K562 (cell line): ENCODE results near the gene FGF11. TPM values are rescaled to one million over a fixed set of nuclear protein-coding genes. Genes with fewer than 3 reads are reported as not detected.

ENCODE experiments used
- ADNP ChIP-seq: fragments of 200-800 bp; sonication (Bioruptor generic); IDR thresholded peaks from 2 replicates; pipeline ENCODE4 v1.6.1; 2016; ENCODE audit warnings: missing genetic modification characterization, missing compliant biosample characterization
- CHD1 ChIP-seq: fragments of 200-600 bp; sonication (generic); IDR thresholded peaks from one replicate; pipeline ENCODE4 v1.6.1; 2012; ENCODE audit warnings: mild to moderate bottlenecking, moderate library complexity, low read length, inconsistent platforms
- CREB1 ChIP-seq, 2 experiments: sonication (generic) in 1 of 2; formaldehyde crosslinking in 1 of 2; IDR thresholded peaks; 2 replicates each; pipeline versions ENCODE4 v1.6.1 to v1.8.0; 2012 to 2022; ENCODE audit warnings: inconsistent platforms in 1 of 2, mild to moderate bottlenecking in 1 of 2, missing genetic modification reagents in 1 of 2, moderate library complexity in 1 of 2
- E2F8 ChIP-seq: fragments of 450-650 bp; IDR thresholded peaks from 2 replicates; pipeline ENCODE4 v1.7.1; 2018; ENCODE audit warnings: mild to moderate bottlenecking, low read depth; ENCODE audit not compliant: partially characterized antibody
- ELF1 ChIP-seq: fragments of 200-800 bp; sonication (Bioruptor generic); IDR thresholded peaks from 2 replicates; pipeline ENCODE4 v1.6.1; 2016; ENCODE audit warnings: missing genetic modification characterization, missing compliant biosample characterization
- ERF ChIP-seq: fragments of 450-650 bp; formaldehyde crosslinking; IDR thresholded peaks from 2 replicates; pipeline ENCODE4 v1.4.0; 2020; ENCODE audit warnings: mild to moderate bottlenecking, mixed read lengths
- GABPA ChIP-seq: fragments of 200-800 bp; sonication (Bioruptor generic); conservative IDR thresholded peaks from 2 replicates; pipeline ENCODE4 v1.6.1; 2016; ENCODE audit warnings: low read depth, missing genetic modification characterization, missing compliant biosample characterization
- GMEB1 ChIP-seq: fragments of 250-450 bp; sonication (Bioruptor Pico); IDR thresholded peaks from 2 replicates; pipeline ENCODE4 v1.4.0; 2020; ENCODE audit warnings: mild to moderate bottlenecking
- HDGF ChIP-seq: fragments of 450-650 bp; IDR thresholded peaks from 2 replicates; pipeline ENCODE4 v1.6.1; 2016
- MEIS2 ChIP-seq: fragments of 450-650 bp; IDR thresholded peaks from 2 replicates; pipeline ENCODE4 v1.6.1; 2014; ENCODE audit warnings: mild to moderate bottlenecking; ENCODE audit not compliant: partially characterized antibody
- SIN3B ChIP-seq: fragments of 450-650 bp; IDR thresholded peaks from 2 replicates; pipeline ENCODE4 v1.6.1; 2017; ENCODE audit warnings: low read depth, mild to moderate bottlenecking, moderate library complexity
- ZBTB12 ChIP-seq: fragments of 250-450 bp; sonication (Bioruptor Pico); IDR thresholded peaks from 2 replicates; pipeline ENCODE4 v1.4.0; 2020
- polyA plus RNA-seq, 8 experiments: library from polyadenylated mRNA; depleted of rRNA in 4 of 8; stranded (reverse) in 5 of 8; unstranded in 3 of 8; fragments of >200 nt; fragmentation: Nextera tagmentation in 2 of 8; fragmentation: Illumina TruSeq in 1 of 8; extraction: Ambion mirVana in 2 of 8; extraction: Trizol in 1 of 8; gene quantifications; 2 replicates each; pipeline versions ENCODE4 v1.2.1 to v1.2.3, GENCODE V29; 2011 to 2014; ENCODE audit warnings: inconsistent platforms in 1 of 8, missing spikeins in 1 of 8
- total RNA-seq, 7 experiments: library from RNA; depleted of rRNA in 6 of 7; stranded (reverse); fragments of >200 nt in 6 of 7; fragmentation: Illumina TruSeq in 2 of 7; extraction: Trizol in 2 of 7; gene quantifications; 2 replicates each; pipeline versions ENCODE4 v1.2.1 to v1.2.3, GENCODE V29; 2011 to 2021; ENCODE audit warnings: low replicate concordance in 1 of 7
- TF ChIP-seq, protein P1 (sequence below): sonication (generic); formaldehyde crosslinking; IDR thresholded peaks from 2 replicates; pipeline ENCODE4 v1.8.1; 2023; ENCODE audit warnings: mild to moderate bottlenecking, missing genetic modification reagents
- TF ChIP-seq, protein P2 (sequence below): fragments of 250-450 bp; sonication (Bioruptor Pico); IDR thresholded peaks from 2 replicates; pipeline ENCODE4 v1.8.0; 2022; ENCODE audit warnings: moderate library complexity, mild to moderate bottlenecking, inconsistent platforms

The FGF11 gene
- total and polyA plus RNA-seq, 9 of the 15 experiments (the other 6 are each of a cell fraction or from before 2014, with no cell fraction given) = 1.2 to 7.5 (median 3.0) TPM

GRCh38 chr17:7394452-7395191 lies 44.7 kb upstream of the FGF11 start, which contains the start of gene PLSCR3 (continued):
- 0 out of 2 replicates have a peak, but pooled peaks have one; percentile 21 for TF ChIP-seq GMEB1 (CRISPR knock-in tag)
- TF ChIP-seq, protein P1, sequence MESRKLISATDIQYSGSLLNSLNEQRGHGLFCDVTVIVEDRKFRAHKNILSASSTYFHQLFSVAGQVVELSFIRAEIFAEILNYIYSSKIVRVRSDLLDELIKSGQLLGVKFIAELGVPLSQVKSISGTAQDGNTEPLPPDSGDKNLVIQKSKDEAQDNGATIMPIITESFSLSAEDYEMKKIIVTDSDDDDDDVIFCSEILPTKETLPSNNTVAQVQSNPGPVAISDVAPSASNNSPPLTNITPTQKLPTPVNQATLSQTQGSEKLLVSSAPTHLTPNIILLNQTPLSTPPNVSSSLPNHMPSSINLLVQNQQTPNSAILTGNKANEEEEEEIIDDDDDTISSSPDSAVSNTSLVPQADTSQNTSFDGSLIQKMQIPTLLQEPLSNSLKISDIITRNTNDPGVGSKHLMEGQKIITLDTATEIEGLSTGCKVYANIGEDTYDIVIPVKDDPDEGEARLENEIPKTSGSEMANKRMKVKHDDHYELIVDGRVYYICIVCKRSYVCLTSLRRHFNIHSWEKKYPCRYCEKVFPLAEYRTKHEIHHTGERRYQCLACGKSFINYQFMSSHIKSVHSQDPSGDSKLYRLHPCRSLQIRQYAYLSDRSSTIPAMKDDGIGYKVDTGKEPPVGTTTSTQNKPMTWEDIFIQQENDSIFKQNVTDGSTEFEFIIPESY (CRISPR knock-in tag) = no peak
- no peak for TF ChIP-seq E2F8
- peak; percentile 62 for TF ChIP-seq GABPA (tag)
- TF ChIP-seq CHD1 = no peak
- TF ChIP-seq SIN3B = no peak
- no peak for TF ChIP-seq MEIS2
- TF ChIP-seq, protein P2, sequence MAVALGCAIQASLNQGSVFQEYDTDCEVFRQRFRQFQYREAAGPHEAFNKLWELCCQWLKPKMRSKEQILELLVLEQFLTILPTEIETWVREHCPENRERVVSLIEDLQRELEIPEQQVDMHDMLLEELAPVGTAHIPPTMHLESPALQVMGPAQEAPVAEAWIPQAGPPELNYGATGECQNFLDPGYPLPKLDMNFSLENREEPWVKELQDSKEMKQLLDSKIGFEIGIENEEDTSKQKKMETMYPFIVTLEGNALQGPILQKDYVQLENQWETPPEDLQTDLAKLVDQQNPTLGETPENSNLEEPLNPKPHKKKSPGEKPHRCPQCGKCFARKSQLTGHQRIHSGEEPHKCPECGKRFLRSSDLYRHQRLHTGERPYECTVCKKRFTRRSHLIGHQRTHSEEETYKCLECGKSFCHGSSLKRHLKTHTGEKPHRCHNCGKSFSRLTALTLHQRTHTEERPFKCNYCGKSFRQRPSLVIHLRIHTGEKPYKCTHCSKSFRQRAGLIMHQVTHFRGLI = no peak
- no peak for TF ChIP-seq ELF1 (tag)
- TF ChIP-seq CREB1 (IDR thresholded peaks at IDR 0.05) = no peak
- TF ChIP-seq CREB1 (CRISPR knock-in tag; IDR thresholded peaks at IDR 0.05) = no peak
- no peak for TF ChIP-seq ZBTB12 (CRISPR knock-in tag)
- TF ChIP-seq ADNP (tag) = no peak
- no peak for TF ChIP-seq HDGF
- no peak for TF ChIP-seq ERF (CRISPR knock-in tag)
